Right lobe of liver (tissue), 6 donors: ENCODE data around the gene RAP1GAP2. TPM values are rescaled to one million over a fixed set of nuclear protein-coding genes. Genes with fewer than 3 reads are reported as not detected.

Experiments
- ATAC-seq, 4 donors: fragments of 200-7000 bp; cut with Tn5 transposase; one replicate each; pipeline ENCODE4 v1.9.1; 2020; ENCODE audit warnings: mild to moderate bottlenecking in 4 of 4, moderate library complexity in 4 of 4
- DNase-seq, 3 donors: peaks; one replicate each; pipeline ENCODE4 v3.0.0-alpha.2; 2020
- H3K27ac ChIP-seq, 3 donors: fragments of 200-600 bp; one replicate each; pipeline ENCODE4 v1.8.0; 2022
- H3K27me3 ChIP-seq, 2 donors: fragments of 200-600 bp; one replicate each; pipeline ENCODE4 v1.8.0; 2022
- H3K36me3 ChIP-seq, 4 donors: fragments of 200-600 bp; sonication (generic) in 1 of 4; one replicate each; pipeline versions ENCODE4 v1.5.1 to v1.8.0; 2017 to 2022; ENCODE audit warnings: control low read depth in 1 of 4
- H3K4me1 ChIP-seq, 4 donors: fragments of 200-600 bp; sonication (generic) in 1 of 4; one replicate each; pipeline versions ENCODE4 v1.5.1 to v1.8.0; 2017 to 2022; ENCODE audit warnings: control low read depth in 1 of 4
- H3K4me3 ChIP-seq, 3 donors: fragments of 200-600 bp; one replicate each; pipeline ENCODE4 v1.8.0; 2022
- H3K9me3 ChIP-seq, 4 donors: fragments of 200-600 bp; sonication (generic) in 1 of 4; one replicate each; pipeline versions ENCODE4 v1.5.1 to v1.8.0; 2017 to 2022; ENCODE audit warnings: control low read depth in 1 of 4
- CTCF ChIP-seq, 4 donors: fragments of 200-600 bp in 3 of 4; fragments of 450-650 bp in 1 of 4; IDR thresholded peaks; one replicate each; pipeline versions ENCODE4 v1.5.1 to v1.8.0; 2016 to 2022; ENCODE audit warnings: antibody characterized with exemption in 4 of 4, mild to moderate bottlenecking in 2 of 4
- POLR2A ChIP-seq: fragments of 450-650 bp; IDR thresholded peaks from one replicate; pipeline ENCODE4 v1.6.1; 2017; ENCODE audit warnings: antibody characterized with exemption, mild to moderate bottlenecking
- WGBS: methylation state at CpG from one replicate; pipeline ENCODE4 v1.1.6; 2018; ENCODE audit warnings: low coverage, low lambda C conversion rate; ENCODE audit not compliant: insufficient coverage; ENCODE audit errors: missing lambda C conversion rate; 5-methylcytosine and 5-hydroxymethylcytosine counted together
- intact Hi-C, 2 donors: fragments of 100-400 bp; cut with DNase I; formaldehyde crosslinking; loops; one replicate each; pipeline versions ENCODE4 v1.11.2 to v1.14.1; 2022
- total RNA-seq, 6 experiments: library from RNA; depleted of rRNA in 2 of 6; stranded (reverse); fragments of >200 nt in 2 of 6; fragmentation: NEBNext Ultra II Directional in 3 of 6; extraction: Animal tissue kit (Norgen Biotek cat#: 25700) in 3 of 6; gene quantifications; one replicate each; pipeline versions ENCODE4 v1.1.0 to v1.2.4, GENCODE V29; 2016 to 2023
- donor health status: DM: no; HTN: yes; CAD: no.
- donor health status: DM: no; HTN: no; CAD: no.
- donor health status: DM: no; HTN: no; CAD: no.
- donor health status: DM: no; HTN: yes; CAD: no.
- donor health status: DM: no; HTN: yes; CAD: no.

The RAP1GAP2 gene
- total RNA-seq, 6 experiments from 2014 or later: 1.0 to 3.8 (median 1.8) TPM

- ATAC-seq: no peak
- H3K27me3 ChIP-seq: no peaks in the 10 kb centered on the region
- no peaks in the 10 kb centered on the region for H3K36me3 ChIP-seq
- intact Hi-C loops: no loop called here
- TF ChIP-seq CTCF (IDR thresholded peaks at IDR 0.05) (no peak), POLR2A (no peak)
- no peaks in the 10 kb centered on the region for H3K9me3 ChIP-seq
- H3K27ac ChIP-seq: no peak overlapping the region
- DNase-seq: no peak
- WGBS: 19% methylated on average over 9 of the region's 9 CpGs
- H3K4me3 ChIP-seq: no peak overlapping the region
- no peaks in the 10 kb centered on the region for H3K4me1 ChIP-seq
Observed at GRCh38 chr17:2899906-2900305, 103.7 kb downstream of the RAP1GAP2 start.

- H3K36me3 ChIP-seq: no peaks in the 10 kb centered on the region
- ATAC-seq: no peak
- H3K27ac ChIP-seq: no peak overlapping the region
- H3K4me3 ChIP-seq: no peak overlapping the region
- TF ChIP-seq CTCF (IDR thresholded peaks at IDR 0.05) (no peak), POLR2A (no peak)
- no peak for DNase-seq
- 90% methylated on average over 6 of the region's 9 CpGs for WGBS
- no peaks in the 10 kb centered on the region for H3K4me1 ChIP-seq
- H3K27me3 ChIP-seq: no peaks in the 10 kb centered on the region
- intact Hi-C loops: no loop called here
- H3K9me3 ChIP-seq: no peaks in the 10 kb centered on the region
Observed at GRCh38 chr17:2900842-2901241, 104.6 kb downstream of the RAP1GAP2 start.

GRCh38 chr17:2901582-2901981, 105.3 kb downstream of the RAP1GAP2 start:
- Histone ChIP-seq H3K9me3 (no peaks in the 10 kb centered on the region), H3K27ac (no peak overlapping the region), H3K27me3 (no peaks in the 10 kb centered on the region), H3K4me3 (no peak overlapping the region), H3K4me1 (no peaks in the 10 kb centered on the region), H3K36me3 (no peaks in the 10 kb centered on the region)
- 62% methylated on average over 3 of the region's 4 CpGs for WGBS
- DNase-seq (no peak), ATAC-seq (no peak)
- intact Hi-C loops: no loop called here
- TF ChIP-seq CTCF (IDR thresholded peaks at IDR 0.05) (no peak), POLR2A (no peak)

GRCh38 chr17:2902546-2902945, 106.3 kb downstream of the RAP1GAP2 start:
- WGBS: 80% methylated on average over 2 of the region's 9 CpGs
- intact Hi-C loops: no loop called here
- ATAC-seq (no peak), DNase-seq (no peak)
- Histone ChIP-seq H3K4me3 (no peak overlapping the region), H3K27ac (no peak overlapping the region), H3K4me1 (no peaks in the 10 kb centered on the region), H3K9me3 (no peaks in the 10 kb centered on the region), H3K27me3 (no peaks in the 10 kb centered on the region), H3K36me3 (no peaks in the 10 kb centered on the region)
- TF ChIP-seq POLR2A (no peak), CTCF (IDR thresholded peaks at IDR 0.05) (no peak)
